ENCODE measurements around the gene RERE.

RERE gene

DNA sequence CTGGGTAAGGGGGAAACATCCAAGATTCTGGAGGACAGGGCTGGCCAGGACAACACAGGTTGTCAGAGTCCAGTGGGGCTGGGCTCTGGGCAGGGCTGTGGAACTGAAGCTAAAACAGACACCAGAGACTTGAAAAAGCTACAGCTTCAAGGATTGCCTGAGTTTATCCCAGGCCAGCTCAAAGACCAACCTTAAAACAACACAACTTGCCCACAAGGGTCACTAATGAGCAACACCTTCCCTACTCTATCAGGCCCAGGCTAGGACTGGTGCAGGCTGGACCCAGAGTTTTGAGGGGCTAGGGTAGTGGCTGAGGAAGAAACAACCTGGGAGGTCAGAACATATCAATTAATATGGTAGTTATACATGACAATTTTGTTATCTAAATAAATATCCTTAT is 338.9 kb downstream of the RERE start:
- no peak for DNase-seq (ENCODE audit: low read depth in 3 of 3)

DNA sequence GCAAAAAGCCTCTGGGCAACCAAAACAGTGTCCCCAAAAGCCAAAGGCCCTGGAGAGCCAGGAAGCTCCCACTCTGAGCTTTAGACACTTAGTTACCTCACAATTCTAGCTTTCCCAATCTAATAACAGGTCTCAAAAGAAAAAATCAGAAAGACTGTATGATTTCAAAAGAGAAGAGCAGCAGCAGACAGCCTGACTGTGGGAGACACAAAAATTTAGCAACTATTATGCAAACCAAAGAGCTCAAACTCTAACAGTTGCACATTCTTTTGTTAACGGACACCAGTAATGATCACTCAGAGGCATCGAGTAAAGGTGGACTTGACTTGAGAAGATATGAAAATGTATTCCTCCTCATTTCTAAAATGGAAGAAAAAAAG is 339.5 kb downstream of the RERE start:
- DNase-seq (ENCODE audit: low read depth in 3 of 3): no peak

DNA sequence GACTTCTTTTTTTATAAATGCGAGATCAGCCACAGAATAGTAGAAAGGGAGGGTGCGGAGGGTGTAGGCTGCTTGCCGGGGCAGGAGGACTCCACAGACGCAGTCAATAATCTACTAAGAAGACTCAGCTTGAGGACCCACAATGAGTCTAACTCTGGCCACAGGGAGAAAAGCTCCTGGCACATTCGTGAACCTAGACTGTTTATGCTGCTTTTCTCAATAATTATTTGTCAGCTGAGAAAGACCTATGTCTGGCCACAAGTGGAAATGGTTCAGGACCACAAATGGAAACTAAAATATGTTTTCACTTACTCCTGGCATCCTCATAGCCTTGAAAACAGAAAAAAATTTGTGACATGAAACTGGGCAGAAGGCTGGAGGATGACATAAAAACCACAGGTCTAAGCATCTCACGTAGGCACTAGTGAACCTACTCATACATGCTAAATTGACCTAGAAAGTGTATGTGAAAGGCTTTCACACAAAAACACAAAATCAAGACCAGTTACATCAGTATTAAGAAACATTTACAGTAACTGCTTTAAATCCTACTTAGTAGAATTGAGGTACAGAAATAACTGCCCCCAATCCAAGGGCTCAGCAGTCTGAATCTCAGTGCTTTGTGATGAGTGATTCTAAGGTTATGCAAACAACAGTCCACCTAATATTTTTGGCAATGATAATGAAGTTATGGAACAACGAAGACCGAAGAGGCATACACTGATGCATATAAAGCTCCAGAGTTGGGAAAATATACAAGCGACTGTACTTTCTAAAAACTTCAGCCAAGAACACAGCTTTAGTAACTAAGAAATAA is 340.1 kb downstream of the RERE start:
- DNase-seq (ENCODE audit: low read depth in 3 of 3): no peak

DNA sequence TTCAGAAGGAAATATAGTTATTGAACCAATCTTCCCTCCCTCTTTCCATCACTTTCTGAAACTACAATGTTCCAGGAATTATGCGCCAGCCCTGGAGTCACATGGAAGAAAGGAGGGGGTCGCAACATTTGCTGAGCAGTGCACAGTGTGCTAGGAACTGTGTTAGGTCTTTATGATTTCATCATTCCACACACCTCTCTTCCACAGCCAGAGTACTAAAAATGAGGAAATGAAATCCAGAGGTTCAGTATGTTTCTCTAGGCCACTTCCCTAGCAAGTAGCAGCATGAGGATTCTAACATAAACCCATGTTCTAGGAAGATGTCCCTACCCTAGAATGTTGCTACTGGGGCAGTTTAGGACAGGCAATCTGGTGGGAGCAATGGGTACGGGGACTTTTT is 341.4 kb downstream of the RERE start:
- no peak for DNase-seq (ENCODE audit: low read depth in 3 of 3)

DNA sequence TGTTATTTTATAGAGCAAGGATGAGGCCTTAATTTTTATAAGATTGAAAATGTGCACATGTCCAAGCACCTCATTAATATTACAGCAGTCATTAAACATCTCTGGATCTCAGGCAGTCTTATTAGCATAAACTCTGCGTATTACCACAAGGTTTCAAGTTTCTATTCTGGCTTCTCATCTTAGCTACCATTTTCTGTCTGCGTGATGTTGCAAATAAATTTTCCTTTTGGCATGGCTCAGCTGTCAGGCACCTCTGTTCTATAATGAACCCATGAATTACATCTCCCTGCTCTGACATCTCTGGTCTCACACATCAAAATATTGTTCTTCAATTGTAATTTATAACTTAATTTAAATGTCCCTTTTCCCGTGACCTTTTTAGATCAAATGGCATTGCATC is 343.1 kb downstream of the RERE start:
- no peak for DNase-seq (ENCODE audit: low read depth in 3 of 3)

DNA sequence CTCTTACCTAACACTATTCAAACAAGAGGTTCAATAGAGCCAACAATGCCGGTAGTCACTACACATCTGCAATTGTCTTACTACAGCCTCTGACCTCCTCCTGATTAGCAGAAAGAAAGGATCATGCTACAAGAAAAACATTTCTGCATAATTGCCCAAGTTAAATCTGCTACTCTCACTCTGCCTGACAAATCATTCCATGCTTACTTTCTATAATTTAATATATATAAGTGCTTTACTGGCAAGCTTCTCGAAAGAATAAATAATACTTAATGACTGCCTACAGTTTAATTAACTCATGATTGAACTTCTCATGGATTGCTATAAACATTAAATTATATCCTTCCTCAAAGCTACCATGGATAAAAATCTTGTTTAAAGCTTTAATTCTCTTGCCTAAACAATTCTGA is 343.5 kb downstream of the RERE start:
- DNase-seq (ENCODE audit: low read depth in 3 of 3): no peak

DNA sequence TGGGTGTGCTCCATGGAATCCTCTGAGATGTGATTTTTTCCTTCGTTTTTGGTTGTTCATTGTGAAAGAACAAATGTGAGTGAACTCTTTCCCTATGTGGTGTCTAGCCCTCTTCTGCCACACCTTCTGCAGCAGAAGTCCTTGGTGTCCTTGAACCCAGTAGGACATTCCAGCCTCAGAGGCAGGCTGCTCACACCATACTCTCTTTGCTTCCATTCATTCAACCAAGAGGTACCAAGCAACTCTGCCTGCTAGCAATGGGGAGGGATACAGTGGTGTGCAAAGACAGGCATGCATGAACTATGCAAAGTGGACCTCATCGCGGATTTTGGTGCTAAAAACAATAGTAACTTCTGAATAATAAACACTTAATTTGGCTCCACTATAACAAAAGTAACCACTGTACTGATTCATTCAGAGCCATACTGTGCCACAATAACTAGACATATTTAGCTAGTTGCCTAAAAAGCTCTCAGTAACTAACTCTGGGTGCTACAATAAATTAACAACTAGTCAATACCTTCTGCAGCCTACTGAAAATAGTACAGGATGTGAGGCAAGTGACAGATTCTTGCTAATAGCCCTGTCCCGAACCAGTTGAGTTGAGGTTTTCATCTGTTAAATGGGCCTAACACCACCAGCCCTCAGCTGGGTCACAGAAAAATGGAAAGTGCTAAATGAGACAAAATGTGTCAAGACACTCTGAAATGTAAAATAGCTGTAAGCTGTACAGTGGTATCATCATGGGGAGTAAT is 344.1 kb downstream of the RERE start:
- DNase-seq (ENCODE audit: low read depth in 3 of 3): no peak

DNA sequence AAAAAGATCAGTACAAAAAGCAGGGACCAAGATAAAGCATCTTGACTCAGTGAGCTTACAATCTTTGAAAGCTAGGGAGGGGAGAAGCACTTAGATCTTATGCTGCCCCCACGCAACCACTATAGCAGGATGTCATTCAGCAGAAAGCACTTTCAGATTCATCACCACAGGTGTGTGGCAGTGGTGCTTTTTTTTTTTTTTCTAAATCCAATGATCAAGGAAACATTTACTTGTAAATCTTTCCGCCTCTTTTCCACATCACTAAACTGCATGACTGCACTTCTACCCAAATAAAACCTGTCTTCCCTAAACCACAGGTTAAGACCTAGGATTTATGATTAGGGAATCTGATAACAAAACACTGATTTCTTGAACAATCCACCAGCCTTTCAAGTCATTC is 344.8 kb downstream of the RERE start:
- DNase-seq (ENCODE audit: low read depth in 3 of 3): peak in 2 of 3 experiments; percentile 21 to 22

DNA sequence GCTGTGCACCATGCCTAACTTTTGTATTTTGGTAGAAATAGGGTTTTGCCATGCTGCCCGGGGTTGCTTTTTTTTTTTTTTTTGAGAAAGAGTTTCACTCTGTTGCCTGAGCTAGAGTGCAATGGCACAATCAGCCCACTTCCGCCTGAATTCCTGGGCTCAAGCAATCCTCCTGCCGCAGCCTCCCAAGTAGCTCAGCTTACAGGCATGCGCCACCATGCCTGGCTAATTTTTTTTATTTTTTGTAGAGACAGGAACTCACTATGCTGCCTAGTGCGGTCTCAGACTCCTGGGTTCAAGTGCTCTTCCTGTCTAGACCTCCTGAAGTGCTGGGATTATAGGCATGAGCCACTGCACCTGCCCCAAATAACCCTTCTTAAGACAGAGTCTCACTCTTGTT is 346.0 kb downstream of the RERE start:
- no peak for DNase-seq (ENCODE audit: low read depth in 3 of 3)

DNA sequence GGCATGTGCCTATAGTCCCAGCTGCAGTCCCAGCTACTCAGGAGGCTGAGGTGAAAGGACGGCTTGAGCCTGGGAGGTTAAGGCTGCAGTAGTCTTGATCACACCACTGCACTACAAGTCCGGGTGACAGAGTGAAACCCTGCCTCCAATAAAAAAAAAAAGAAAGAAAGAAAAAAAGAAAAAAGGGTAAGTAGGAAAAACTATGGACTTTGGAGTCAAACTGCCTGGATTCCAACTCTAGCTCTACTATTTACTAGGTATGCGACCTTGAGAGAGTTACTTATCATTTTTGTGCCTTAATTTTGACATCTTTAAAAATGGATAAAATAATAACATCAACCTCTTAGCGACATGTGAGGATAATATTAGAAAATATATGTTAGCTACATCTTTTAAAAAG is 348.7 kb downstream of the RERE start:
- DNase-seq (ENCODE audit: low read depth in 3 of 3): no peak

DNA sequence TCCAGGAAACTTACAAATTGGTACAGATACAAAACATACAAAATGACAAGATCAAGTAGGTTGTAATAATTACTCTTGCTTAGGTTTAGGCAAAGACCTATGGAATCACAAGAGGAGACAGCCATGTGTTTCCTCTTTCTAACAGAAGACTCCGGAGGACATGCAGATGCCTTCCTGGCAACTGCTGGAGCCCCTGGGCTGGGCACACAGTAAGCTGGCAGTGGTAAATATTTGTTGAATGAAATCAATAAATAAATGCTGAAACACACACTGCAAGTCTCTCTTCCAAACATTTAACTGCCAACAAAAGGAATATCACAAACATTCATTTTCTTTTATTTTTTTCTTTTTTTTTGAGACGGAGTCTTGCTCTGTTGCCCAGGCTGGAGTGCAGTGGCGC is 350.1 kb downstream of the RERE start:
- no peak for DNase-seq (ENCODE audit: low read depth in 3 of 3)

DNA sequence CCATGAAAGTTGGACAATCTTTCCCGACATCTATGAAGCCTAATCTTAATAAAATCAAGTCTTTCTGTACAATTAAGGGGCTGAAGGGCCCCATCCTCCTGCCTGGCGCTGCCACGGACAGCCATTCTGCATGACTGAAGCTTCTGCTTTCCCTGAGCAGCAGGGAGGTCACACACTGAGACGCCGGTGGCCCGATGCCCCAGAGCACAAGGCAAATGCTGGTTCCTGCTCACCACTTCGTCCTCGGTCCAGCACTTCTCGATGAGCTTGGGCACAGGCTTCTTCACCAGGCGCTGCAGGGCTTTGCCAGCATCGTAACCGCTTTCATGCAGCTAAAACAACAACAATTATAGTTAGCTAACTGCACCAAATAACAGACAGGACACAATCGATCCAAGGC is 351.7 kb downstream of the RERE start:
- no peak for DNase-seq (ENCODE audit: low read depth in 3 of 3)

DNA sequence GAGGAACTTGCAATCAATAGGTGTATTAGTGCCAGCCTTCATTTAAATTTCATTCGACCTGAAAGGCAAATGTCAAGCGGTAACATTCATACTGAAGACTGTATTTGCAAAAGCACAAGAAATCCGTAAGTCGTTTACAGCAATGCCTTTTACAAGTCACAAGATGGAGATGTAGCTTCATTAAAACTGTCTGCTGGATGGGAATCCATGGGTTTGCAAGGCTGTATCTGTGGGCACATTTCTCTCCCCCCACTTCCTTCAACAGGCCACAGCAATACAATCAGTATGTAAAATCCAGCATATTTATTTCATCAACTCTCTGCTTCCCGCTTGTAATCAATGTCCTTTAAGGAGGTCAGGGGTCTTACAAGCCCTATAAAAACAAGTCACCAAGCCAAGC is 352.4 kb downstream of the RERE start:
- no peak for DNase-seq (ENCODE audit: low read depth in 3 of 3)

DNA sequence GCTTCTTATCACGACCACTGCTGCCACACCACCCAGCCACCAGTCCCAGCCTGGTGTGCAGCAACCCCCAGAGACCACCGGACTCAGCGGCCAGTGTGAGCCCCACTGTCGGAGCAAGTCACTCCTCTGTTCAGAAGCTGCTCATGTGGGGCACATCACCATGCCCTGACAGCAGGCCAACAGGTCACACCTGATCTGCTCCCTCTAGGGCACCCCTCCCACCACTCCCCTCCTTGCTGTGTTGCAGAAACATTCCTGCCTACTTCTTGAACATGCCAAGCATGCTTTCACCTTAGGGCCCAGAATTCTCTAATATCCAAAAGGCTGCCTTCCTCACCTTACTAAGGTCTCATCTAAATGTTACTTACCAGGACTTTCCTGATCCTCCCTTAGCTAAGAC is 353.1 kb downstream of the RERE start:
- DNase-seq (ENCODE audit: low read depth in 3 of 3): no peak

DNA sequence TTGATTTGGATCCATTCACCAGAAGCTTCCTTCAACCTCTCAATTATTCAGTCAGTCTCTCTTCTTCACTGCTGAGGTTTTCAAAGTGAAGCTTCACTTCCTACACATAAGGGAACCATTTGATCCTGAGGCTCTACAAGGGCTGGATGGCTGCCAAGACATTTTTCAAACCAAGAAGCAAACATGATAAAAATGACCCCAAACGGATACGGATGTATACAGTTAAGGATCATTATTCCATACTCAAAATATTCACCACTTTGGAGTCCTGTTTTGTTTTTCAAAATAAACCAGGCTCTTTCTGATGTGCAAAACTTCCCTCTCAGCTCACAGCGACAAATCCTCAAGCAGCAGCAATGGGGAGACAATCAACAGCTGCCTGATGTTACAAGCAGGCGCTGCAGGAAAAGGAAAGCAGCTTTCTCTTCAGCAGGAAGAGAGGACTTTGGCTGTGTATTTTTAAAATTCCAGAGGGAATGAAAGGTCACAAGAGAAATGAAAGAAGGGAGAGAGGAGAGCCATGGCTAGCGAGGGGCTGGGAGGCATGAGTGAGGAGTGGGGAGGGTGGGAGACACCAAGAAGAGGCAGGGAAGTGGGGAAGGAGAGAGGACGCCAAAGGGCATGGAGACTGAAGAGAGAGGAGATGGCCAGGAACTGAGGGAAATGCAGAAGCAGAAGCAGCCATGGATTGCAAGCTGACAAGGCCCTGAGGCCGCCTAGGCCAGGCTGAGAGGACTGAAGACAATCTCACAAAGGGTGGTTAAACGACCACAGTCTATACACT is 354.1 kb downstream of the RERE start:
- no peak for DNase-seq (ENCODE audit: low read depth in 3 of 3)

DNA sequence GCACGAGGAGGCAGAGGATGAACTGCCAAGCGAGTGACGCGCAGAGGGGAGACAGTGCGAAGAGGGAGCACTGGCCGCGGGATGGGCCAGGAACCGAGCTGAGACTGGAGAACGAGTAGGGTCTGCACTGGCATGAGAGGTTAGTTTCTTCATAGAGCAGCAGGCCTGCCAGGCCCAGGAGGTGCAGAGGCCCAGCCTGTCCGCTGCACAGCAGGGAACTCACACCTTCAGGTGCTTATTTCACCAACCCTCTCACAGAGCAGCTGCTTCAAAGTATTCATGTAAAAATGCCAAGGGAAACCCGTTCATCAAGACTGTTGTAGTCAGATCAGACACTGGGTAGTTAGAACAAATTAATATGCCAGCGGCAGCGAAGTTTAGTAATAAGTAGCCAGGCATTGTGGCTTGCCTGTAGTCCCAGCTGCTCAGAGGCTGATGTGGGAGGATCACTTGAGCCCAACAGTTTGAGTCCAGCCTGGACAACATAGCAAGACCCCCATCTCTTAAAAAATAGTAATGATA is 355.0 kb downstream of the RERE start:
- DNase-seq (ENCODE audit: low read depth in 3 of 3): no peak

DNA sequence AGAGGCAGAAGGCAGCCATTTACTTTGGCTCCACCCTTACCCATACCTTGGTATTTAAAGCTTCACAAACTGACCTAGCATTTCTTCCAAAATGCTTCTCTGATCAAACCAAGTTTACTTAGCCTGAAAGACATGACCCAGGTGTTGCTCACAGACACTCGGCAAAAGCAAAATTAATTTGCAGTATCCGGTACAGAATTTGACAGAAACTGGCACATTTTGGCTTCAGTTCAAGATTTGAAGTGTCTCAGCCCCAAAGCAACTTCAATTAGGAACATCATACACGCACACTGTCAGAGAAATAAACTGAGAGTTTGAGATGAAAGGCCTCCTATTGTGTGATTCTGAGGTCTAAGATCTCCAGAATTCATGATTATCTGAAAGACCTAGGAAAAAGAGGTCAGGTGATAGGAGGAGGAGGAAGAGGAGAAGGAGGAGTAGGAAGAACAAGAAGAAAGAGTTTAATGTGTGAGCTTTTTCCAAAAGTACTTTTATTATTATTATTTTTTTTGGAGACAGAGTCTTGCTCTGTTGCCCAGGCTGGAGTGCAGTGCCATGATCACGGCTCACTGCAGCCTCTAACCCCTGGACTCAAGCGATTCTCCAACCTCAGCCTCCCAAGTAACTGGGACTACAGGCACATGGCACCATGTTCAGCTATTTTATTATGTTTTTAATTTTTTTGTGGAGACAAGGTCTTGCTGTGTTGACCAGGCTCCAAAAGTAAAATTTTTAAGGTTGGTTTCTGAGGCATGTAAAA is 355.9 kb downstream of the RERE start:
- no peak for DNase-seq (ENCODE audit: low read depth in 3 of 3)

DNA sequence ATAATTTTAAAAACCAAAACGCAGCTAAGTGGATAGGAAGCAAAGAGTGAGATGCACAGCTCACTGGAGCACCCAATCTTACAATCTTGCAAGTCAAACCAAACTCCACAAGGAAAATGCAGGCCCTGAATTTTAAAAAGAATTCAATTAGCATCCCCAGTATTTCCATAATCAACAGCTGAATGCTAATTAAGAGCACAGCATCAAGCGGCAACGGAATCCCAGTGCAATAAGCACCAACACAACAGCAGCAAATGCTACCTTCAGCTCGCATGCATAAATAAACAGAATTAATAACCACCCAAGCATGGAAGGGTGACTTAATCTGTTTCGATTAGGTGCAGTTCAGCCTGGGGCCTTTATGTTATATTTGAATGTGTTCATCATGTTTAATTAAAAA is 356.7 kb downstream of the RERE start:
- no peak for DNase-seq (ENCODE audit: low read depth in 3 of 3)

DNA sequence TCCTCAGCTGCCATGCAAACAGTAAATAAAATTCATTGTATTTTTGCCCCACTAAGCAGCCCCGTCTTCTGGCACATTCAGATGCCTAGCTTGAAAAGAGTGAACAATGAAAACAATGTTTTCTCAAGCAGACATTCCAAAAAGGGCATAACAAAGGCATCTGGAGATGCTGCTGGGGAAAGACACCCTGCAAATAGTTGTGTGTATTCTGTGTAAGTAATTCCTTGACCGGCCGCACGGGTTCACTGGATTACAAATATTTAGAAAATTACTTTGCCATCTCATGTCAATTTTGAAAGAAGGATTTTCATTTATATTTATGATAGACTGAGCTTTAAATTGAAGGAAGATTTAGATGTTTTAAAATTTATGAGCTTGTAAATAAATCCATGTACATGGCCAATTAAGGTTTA is 357.3 kb downstream of the RERE start:
- no peak for DNase-seq (ENCODE audit: low read depth in 3 of 3)

DNA sequence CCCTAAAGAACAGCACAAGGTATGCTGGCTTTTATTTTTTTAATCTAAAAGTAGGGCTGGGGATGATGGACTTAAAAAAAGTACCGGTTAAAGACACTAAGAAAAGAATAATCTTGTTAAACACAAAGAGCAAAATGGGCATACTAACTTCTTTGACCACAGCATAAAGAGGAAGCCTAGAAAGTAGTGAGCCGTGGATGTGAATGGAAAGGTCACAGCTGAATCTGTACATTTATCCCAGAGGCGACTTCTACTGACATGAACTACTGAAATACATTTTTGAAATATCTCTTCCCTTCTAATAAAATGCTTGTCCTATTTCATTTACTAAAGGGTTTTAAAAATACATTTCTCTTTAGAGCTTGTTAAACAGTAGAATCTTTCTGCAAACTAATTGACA is 358.8 kb downstream of the RERE start:
- DNase-seq (ENCODE audit: low read depth in 3 of 3): no peak

DNA sequence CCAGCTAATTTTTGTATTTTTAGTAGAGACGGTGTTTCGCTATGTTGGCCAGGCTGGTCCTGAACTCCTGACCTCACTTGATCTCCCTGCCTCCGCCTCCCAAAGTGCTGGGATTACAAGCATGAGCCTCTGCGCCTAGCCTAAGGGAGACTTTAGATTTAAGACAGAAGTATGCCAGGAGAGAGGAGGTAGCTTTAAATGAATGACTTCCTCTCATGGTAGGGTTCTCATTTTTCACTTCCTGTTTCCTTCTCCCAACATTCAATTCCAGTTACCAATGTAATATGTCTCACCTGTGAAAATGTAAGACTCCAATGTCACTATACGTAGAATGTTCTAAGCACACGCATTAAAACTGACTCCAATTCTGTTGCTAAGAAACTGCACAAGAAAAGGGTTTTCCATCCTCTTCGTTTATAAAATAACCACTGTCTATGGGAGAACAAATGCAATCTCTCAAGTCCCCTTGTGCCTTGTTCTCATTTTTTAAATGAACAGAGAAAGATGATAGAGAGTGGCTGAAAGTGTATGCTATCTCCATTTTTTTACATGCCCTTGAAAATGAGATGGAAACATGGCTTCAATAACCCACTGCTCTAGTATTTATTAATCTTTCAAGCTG is 359.6 kb downstream of the RERE start:
- DNase-seq (ENCODE audit: low read depth in 3 of 3): no peak
